Head of caudate nucleus (tissue), 42 donors: Measurements from ENCODE around the gene RBM19.

Source experiments
- DNase-seq, 42 donors: peaks; one replicate each; pipeline versions ENCODE4 v3.0.0 to v3.0.0-alpha.2; 2020 to 2021; ENCODE audit warnings: mixed read lengths in 7 of 42
- intact Hi-C: fragments of 100-400 bp; cut with DNase I; formaldehyde crosslinking; loops from one replicate; pipeline ENCODE4 v1.15.0; 2022

RBM19 gene

GRCh38 chr12:113895176-113895575, 70.9 kb downstream of the RBM19 start:
- DNase-seq = no peak
- intact Hi-C loops = no loop called here

- no peak for DNase-seq
- intact Hi-C loops = no loop called here
Measured at GRCh38 chr12:113894697-113895096, 71.4 kb downstream of the RBM19 start.

GRCh38 chr12:113893221-113893620, 72.9 kb downstream of the RBM19 start:
- intact Hi-C loops = no loop called here
- DNase-seq = no peak

GRCh38 chr12:113892556-113892955, 73.6 kb downstream of the RBM19 start:
- intact Hi-C loops = no loop called here
- no peak for DNase-seq

- intact Hi-C loops = no loop called here
- DNase-seq = peak in 4 of 42 donors; percentile 21 to 44 (median 28)
Measured at GRCh38 chr12:113891739-113892520, 74.2 kb downstream of the RBM19 start.

- DNase-seq = no peak
- intact Hi-C loops = no loop called here
Measured at GRCh38 chr12:113891167-113891692, 74.9 kb downstream of the RBM19 start.

GRCh38 chr12:113889891-113890581, 76.1 kb downstream of the RBM19 start:
- peak in 40 of 42 donors; percentile 13 to 80 (median 51) for DNase-seq
- intact Hi-C loops = no loop called here

- intact Hi-C loops = no loop called here
- peak in 4 of 42 donors; percentile 21 to 45 (median 28) for DNase-seq
Measured at GRCh38 chr12:113889076-113889475, 77.0 kb downstream of the RBM19 start.

- no peak for DNase-seq
- intact Hi-C loops = no loop called here
Measured at GRCh38 chr12:113888435-113888834, 77.7 kb downstream of the RBM19 start.

GRCh38 chr12:113887906-113888305, 78.2 kb downstream of the RBM19 start:
- no peak for DNase-seq
- intact Hi-C loops = no loop called here

- intact Hi-C loops = no loop called here
- no peak for DNase-seq
Measured at GRCh38 chr12:113886721-113887120, 79.4 kb downstream of the RBM19 start.

GRCh38 chr12:113884392-113884791, 81.7 kb downstream of the RBM19 start:
- no peak for DNase-seq
- intact Hi-C loops = no loop called here

- intact Hi-C loops = no loop called here
- no peak for DNase-seq
Measured at GRCh38 chr12:113882690-113883089, 83.4 kb downstream of the RBM19 start.

GRCh38 chr12:113880988-113881962, 84.8 kb downstream of the RBM19 start:
- intact Hi-C loops = no loop called here
- peak in 24 of 42 donors; percentile 13 to 68 (median 36) for DNase-seq

- intact Hi-C loops = no loop called here
Measured at GRCh38 chr12:113880326-113880725, 85.8 kb downstream of the RBM19 start.

GRCh38 chr12:113879658-113880057, 86.5 kb downstream of the RBM19 start:
- intact Hi-C loops = no loop called here

More at GRCh38 chr12:113880326-113880725, 85.8 kb downstream of the RBM19 start:
- DNase-seq = no peak

GRCh38 chr12:113877607-113878006, 88.5 kb downstream of the RBM19 start:
- intact Hi-C loops = no loop called here
- DNase-seq = no peak

More at GRCh38 chr12:113879658-113880057, 86.5 kb downstream of the RBM19 start:
- DNase-seq = no peak

- DNase-seq = no peak
- intact Hi-C loops = no loop called here
Measured at GRCh38 chr12:113876160-113876559, 90.0 kb downstream of the RBM19 start.

- intact Hi-C loops = no loop called here
- no peak for DNase-seq
Measured at GRCh38 chr12:113875691-113876090, 90.4 kb downstream of the RBM19 start.
